HG02798 (cell line): ENCODE measurements around the gene PLXDC1.
"Not testable (repeated sequence)": the region's sequence is repeated elsewhere in the genome, so short reads cannot be mapped to it uniquely, and the experiment has no call there.

ENCODE experiments used
- ATAC-seq: cut with Tn5 transposase; IDR thresholded peaks from one replicate; pipeline ENCODE4 v1.9.1; 2021; ENCODE audit warnings: mild to moderate bottlenecking; ENCODE audit not compliant: unreplicated experiment, poor library complexity

PLXDC1 gene

GRCh38 chr17:39073916-39074315 lies 77.5 kb downstream of the PLXDC1 start:
- no peak for ATAC-seq

GRCh38 chr17:39073353-39073752 lies 78.1 kb downstream of the PLXDC1 start:
- ATAC-seq, result no peak

- no peak for ATAC-seq
These were observed 79.9 kb downstream of the PLXDC1 start for GRCh38 chr17:39071573-39071972.

- ATAC-seq, result no peak
These were observed 82.2 kb downstream of the PLXDC1 start for GRCh38 chr17:39069114-39069756.

GRCh38 chr17:39064819-39065218 lies 86.6 kb downstream of the PLXDC1 start:
- no peak for ATAC-seq

GRCh38 chr17:39064374-39064773 lies 87.1 kb downstream of the PLXDC1 start:
- no peak for ATAC-seq

GRCh38 chr17:39063681-39064069 lies 87.8 kb downstream of the PLXDC1 start:
- no peak for ATAC-seq

- no peak for ATAC-seq
These were observed 88.4 kb downstream of the PLXDC1 start for GRCh38 chr17:39062846-39063680.

GRCh38 chr17:39058524-39058923 lies 92.9 kb downstream of the PLXDC1 start:
- no peak for ATAC-seq

GRCh38 chr17:39057701-39058206 lies 93.7 kb downstream of the PLXDC1 start:
- ATAC-seq, result no peak

GRCh38 chr17:39054111-39054645 lies 97.3 kb downstream of the PLXDC1 start:
- no peak for ATAC-seq

- not testable (repeated sequence) for ATAC-seq
These were observed 99.0 kb downstream of the PLXDC1 start for GRCh38 chr17:39052423-39052822.

- ATAC-seq, result no peak
These were observed 100.3 kb downstream of the PLXDC1 start for GRCh38 chr17:39051001-39051585.

GRCh38 chr17:39045948-39046679 lies 105.3 kb downstream of the PLXDC1 start:
- ATAC-seq, result no peak

GRCh38 chr17:39036009-39036408 lies 115.4 kb downstream of the PLXDC1 start:
- ATAC-seq, result no peak

- not testable (repeated sequence) for ATAC-seq
These were observed 115.9 kb downstream of the PLXDC1 start for GRCh38 chr17:39035578-39035977.

- ATAC-seq, result no peak
These were observed 122.7 kb downstream of the PLXDC1 start for GRCh38 chr17:39028690-39029089.

- ATAC-seq, result no peak
These were observed 123.9 kb downstream of the PLXDC1 start for GRCh38 chr17:39027455-39028035.

- ATAC-seq, result no peak
These were observed 124.4 kb downstream of the PLXDC1 start for GRCh38 chr17:39026980-39027451.

GRCh38 chr17:39026346-39026745 lies 125.1 kb downstream of the PLXDC1 start:
- ATAC-seq, result not testable (repeated sequence)
